ENCODE measurements around the gene ZSCAN25.

GRCh38 chr7:99596408-99596955 is 20.3 kb upstream of the ZSCAN25 start:
- TF ChIP-seq POLR2AphosphoS5 (IDR thresholded peaks at IDR 0.05; ENCODE audit: borderline replicate concordance, low read depth, low read length) (no peak), FOXP2 (optimal IDR thresholded peaks at IDR 0.05; ENCODE audit: control extremely low read depth, extremely low read length, insufficient read depth) (no peak), EZH2 (IDR thresholded peaks at IDR 0.05) (no peak)

Data from SK-N-MC (cell line).